ENCODE results near the gene TJAP1.

Gene TJAP1

GRCh38 chr6:43454696-43455530 is 22.5 kb upstream of the TJAP1 start (continued):
- TF ChIP-seq SP2 (tag by site-specific recombination; IDR thresholded peaks at IDR 0.05): no peak
- TF ChIP-seq ZNF48 (tag by site-specific recombination; IDR thresholded peaks at IDR 0.05): no peak
- no peak for TF ChIP-seq ZNF560 (tag by site-specific recombination; IDR thresholded peaks at IDR 0.05; ENCODE audit: borderline replicate concordance)
- TF ChIP-seq BCL6B (tag by site-specific recombination; IDR thresholded peaks at IDR 0.05): no peak
- no peak for TF ChIP-seq SALL2 (tag by site-specific recombination; IDR thresholded peaks at IDR 0.05; ENCODE audit: borderline replicate concordance)
- TF ChIP-seq ZSCAN16 (tag by site-specific recombination; IDR thresholded peaks at IDR 0.05): no peak
- peak; percentile 65; the same call in 1 of the 2 replicates for TF ChIP-seq KLF16 (tag by site-specific recombination; IDR thresholded peaks at IDR 0.05)
- 0 out of 2 replicates have a peak, but pooled peaks have one; percentile 67 for TF ChIP-seq ZNF792 (tag by site-specific recombination; IDR thresholded peaks at IDR 0.05)
- TF ChIP-seq ZNF521 (tag by site-specific recombination; IDR thresholded peaks at IDR 0.05): no peak
- TF ChIP-seq REST (tag by site-specific recombination; IDR thresholded peaks at IDR 0.05): peak; percentile 80
- peak; percentile 84 for TF ChIP-seq PBX3 (CRISPR knock-in tag; IDR thresholded peaks at IDR 0.05)
- peak; percentile 62 for TF ChIP-seq GLIS2 (tag by site-specific recombination; IDR thresholded peaks at IDR 0.05)
- peak; percentile 92 for TF ChIP-seq ZNF2 (tag by site-specific recombination; IDR thresholded peaks at IDR 0.05)
- TF ChIP-seq GLI2 (tag by site-specific recombination; IDR thresholded peaks at IDR 0.05; ENCODE audit: borderline replicate concordance, low read depth): no peak
- TF ChIP-seq ZBTB21 (tag by site-specific recombination; IDR thresholded peaks at IDR 0.05): no peak
- TF ChIP-seq ZEB2 (tag by site-specific recombination; IDR thresholded peaks at IDR 0.05): peak; percentile 66; the same call in 1 of the 2 replicates
- TF ChIP-seq ZNF501 (tag by site-specific recombination; IDR thresholded peaks at IDR 0.05): peak; percentile 32; the same call in 1 of the 2 replicates
- no peak for TF ChIP-seq ZNF37A (tag by site-specific recombination; IDR thresholded peaks at IDR 0.05)
- no peak for TF ChIP-seq TRIM28 (IDR thresholded peaks at IDR 0.05; ENCODE audit: borderline replicate concordance, low read length)
- no peak for TF ChIP-seq ZNF280D (tag by site-specific recombination; IDR thresholded peaks at IDR 0.05)
- no peak for TF ChIP-seq YY1 (tag by site-specific recombination; IDR thresholded peaks at IDR 0.05)
- TF ChIP-seq HOXC10 (CRISPR knock-in tag; IDR thresholded peaks at IDR 0.05): no peak
- no peak for TF ChIP-seq ZNF510 (tag by site-specific recombination; IDR thresholded peaks at IDR 0.05; ENCODE audit: insufficient replicate concordance)
- no peak for TF ChIP-seq ZNF610 (tag by site-specific recombination; IDR thresholded peaks at IDR 0.05; ENCODE audit: borderline replicate concordance)
- peak; percentile 96 for TF ChIP-seq ZBTB20 (tag by site-specific recombination; IDR thresholded peaks at IDR 0.05)
- TF ChIP-seq PRDM4 (tag by site-specific recombination; IDR thresholded peaks at IDR 0.05): 0 out of 2 replicates have a peak, but pooled peaks have one; percentile 4
- 0 out of 2 replicates have a peak, but pooled peaks have one; percentile 10 for TF ChIP-seq OVOL3 (tag by site-specific recombination; IDR thresholded peaks at IDR 0.05)
- TF ChIP-seq ZNF214 (tag by site-specific recombination; IDR thresholded peaks at IDR 0.05; ENCODE audit: borderline replicate concordance): no peak
- no peak for TF ChIP-seq ZNF707 (tag by site-specific recombination; IDR thresholded peaks at IDR 0.05)
